Suppressor macrophage treated with lipopolysaccharide for 4 hours (primary cell): Measurements from ENCODE around the gene GSDMA.
A peak's percentile ranks its signal among the peaks of the same experiment; 100 is the strongest.
"Not testable (repeated sequence)": the region's sequence is repeated elsewhere in the genome, so short reads cannot be mapped to it uniquely, and the experiment has no call there.

Experiments
- DNase-seq: peaks from one replicate; pipeline ENCODE4 v3.0.0-alpha.2; 2020

GSDMA gene

GRCh38 chr17:39929646-39930407 lies 33.0 kb upstream of the GSDMA start:
- DNase-seq: no peak

DNA sequence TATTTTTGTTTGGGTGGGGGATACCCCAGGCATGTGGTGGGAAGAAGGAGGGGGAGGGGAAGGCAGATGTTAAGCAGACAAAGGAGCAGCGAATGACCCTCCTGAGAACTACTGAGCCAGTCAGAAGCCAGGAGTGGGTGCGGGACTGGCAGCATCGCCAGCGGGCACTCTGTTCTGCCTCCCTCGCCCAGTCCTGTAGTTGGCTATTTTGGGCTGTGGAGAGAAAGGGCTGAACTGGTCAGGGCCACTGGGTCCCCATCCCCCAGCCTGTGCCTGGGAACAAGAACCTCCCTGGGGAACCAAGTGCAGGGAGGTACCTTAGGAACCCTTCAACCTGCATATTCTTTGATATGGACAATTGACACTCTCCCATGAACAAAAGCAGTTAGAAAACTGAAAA lies 28.9 kb upstream of the GSDMA start:
- DNase-seq: no peak

DNA sequence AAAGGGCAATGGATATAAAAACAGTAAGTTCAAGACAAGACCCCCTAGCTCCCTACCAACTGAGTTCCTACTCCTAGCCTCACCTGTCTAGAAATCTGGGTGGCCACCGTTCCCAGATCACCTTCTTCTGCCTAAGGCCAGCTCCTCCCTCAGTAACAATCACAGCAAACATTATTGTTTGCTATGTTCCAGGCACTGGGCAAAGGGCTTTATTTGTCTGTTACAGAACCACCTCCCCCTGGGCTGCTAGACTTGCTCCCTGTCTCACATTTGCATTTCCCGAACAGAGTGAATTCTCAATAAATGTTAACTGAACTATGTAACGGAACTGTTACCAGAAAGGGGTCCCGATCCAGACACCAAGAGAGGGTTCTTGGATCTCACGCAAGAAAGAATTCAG lies 28.5 kb upstream of the GSDMA start:
- no peak for DNase-seq

- no peak for DNase-seq
Measured at GRCh38 chr17:39935909-39936308, 26.9 kb upstream of the GSDMA start.

DNA sequence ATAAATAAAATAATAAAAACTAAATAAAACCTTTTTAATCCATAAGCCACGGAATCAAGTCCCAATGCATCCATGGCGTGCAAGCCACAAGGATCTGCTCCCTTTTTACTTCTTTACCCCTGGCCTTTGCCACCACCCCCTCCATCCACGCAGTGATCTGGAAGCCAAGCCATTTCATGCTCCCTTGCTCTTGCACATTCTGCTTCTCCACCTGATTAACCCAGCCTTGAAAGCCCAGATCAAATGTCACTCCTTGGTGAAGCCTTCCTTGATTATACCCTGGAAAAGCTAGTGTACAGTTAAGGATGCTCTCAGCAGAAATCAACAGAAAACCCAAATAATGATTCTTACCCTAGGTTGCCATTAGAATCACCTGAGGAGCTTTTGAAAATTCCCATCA lies 25.4 kb upstream of the GSDMA start:
- DNase-seq: no peak

- DNase-seq: no peak
Measured at GRCh38 chr17:39938140-39938869, 24.5 kb upstream of the GSDMA start.

- DNase-seq: no peak
Measured at GRCh38 chr17:39939106-39939505, 23.7 kb upstream of the GSDMA start.

- DNase-seq: peak; percentile 60
Measured at GRCh38 chr17:39939588-39940419, 23.0 kb upstream of the GSDMA start.

GRCh38 chr17:39943702-39944392 lies 19.0 kb upstream of the GSDMA start:
- DNase-seq: no peak

- DNase-seq: no peak
Measured at GRCh38 chr17:39944393-39944711, 18.5 kb upstream of the GSDMA start.

DNA sequence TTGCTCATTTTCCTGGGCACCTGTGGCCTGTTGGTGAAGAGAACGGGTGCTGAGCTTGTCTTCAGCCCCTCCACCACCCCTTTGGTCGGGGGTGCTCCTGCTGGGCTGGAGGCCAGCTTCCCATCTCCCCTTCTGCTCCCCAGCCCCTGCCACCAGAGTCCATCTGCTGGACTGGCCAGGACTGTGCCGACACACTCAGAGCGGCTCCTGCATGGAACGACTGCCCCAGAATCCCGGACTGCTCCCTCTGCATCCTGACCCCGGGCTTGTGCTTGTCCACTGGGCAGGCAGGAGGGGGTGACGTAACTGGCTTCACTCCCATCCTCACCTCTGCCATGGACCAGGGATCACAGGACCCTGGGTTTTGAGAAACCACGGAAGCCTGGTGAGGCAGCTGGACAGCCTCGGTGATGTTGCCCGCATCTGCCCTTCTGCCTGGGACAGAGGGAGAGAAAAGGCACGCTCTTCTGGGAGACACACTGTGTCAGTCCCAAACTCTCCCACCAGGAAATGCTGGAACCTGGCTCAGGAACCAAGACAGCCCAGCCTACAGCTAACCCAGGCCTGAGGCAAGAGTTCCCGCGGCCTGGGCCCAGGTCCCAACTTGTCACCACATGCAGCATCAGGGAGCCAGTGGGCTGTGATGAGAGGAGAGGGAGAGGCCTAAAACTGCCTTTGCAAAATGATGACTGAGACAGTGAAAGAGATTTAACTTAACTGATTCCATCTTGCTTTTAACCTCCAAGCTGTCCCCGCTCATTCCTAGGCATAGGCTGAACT lies 16.1 kb upstream of the GSDMA start:
- DNase-seq: no peak

DNA sequence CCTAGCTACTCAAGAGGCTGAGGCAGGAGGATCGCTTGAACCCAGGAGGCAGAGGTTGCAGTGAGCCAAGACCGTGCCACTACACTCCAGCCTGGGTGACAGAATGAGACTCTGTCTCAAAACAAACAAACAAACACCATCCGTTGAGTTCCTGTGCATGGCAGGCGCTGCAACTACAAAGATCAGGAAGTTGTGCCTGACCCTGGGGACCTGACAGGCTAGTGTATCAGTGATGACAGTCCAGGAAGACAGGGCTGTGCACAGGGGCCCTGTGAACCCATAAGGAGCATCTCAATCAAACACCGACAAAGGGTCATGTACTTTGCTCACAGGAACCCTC lies 14.3 kb upstream of the GSDMA start:
- DNase-seq: not testable (repeated sequence)

DNA sequence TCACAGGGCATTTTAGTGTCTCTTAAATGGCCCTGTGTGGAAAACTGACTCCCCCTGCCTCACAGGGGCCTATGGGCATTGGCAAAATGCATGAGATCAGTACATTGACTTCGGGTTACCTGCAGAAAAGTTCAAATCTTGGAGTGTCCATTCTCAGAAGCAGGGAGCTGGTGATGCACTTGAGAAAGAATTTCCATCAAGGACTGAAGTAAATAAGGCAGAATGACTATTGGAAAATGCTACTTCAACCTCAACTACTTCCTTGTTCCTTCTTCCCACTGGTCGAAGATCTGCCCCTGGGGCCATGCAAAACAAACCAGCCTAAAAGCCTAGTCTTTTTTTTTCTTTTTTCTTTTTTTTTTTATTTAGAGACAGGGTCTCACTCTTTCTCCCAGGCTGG lies 13.8 kb upstream of the GSDMA start:
- no peak for DNase-seq

- no peak for DNase-seq
Measured at GRCh38 chr17:39950871-39951348, 11.9 kb upstream of the GSDMA start.

DNA sequence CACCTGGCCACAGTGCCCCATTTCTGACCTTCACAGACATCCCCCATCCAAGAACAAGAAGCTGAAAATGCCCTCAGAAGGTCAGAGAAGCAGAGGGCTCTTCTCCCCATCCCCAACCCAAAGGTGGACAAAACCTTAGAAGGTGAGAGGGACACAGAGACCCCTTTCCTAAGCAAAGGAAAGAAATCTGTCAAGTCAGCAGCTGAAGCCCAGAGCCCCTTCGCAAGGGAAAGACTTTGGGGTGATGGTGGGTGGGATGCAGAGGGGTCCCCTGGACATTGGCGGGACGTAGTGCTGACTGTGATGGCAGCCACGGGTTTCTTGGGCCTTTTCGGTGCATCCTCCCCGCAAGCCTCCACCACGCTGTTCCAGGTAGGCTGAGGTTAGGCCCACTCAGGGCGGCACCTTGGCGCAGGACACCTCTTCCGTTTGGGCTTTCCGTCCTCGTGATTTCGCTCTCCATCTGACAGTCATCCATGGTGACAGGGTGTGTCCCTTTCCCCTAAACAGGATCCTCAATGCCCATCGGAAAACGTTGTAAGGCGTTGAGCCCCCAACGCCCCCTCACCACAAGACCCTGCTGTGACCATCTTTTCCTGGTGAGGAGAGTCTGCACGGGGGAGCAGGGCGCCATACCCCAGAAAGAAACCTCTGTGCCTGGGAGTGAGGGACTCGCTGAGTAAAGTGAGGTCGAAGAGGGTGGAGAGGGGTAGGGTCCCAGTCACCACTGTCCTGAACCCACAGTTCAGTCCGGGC lies 10.7 kb upstream of the GSDMA start:
- DNase-seq: no peak

- peak; percentile 96 for DNase-seq
Measured at GRCh38 chr17:39952680-39953470, 9.9 kb upstream of the GSDMA start.

DNA sequence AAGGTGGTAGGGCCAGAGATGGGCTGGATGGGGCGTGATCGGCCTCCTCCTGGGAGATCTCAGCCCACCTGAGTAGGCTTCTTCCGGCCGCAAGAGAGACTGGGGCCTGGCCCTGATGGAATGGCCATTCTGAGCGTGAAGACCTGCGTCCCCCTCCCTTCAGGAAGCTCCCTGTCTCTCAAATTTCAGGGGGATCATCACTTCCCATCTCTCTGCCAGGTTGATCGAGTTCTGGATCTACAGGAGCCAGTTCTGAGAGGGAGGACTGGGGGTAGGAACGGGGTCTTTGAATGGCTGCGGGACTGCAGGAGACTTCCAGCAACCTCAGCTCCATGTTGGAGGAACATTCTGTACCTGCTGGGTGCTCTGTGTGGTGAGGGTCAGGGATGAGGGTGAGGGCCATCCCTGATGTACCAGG lies 9.3 kb upstream of the GSDMA start:
- DNase-seq: no peak

- no peak for DNase-seq
Measured at GRCh38 chr17:39954876-39955275, 7.9 kb upstream of the GSDMA start.

DNA sequence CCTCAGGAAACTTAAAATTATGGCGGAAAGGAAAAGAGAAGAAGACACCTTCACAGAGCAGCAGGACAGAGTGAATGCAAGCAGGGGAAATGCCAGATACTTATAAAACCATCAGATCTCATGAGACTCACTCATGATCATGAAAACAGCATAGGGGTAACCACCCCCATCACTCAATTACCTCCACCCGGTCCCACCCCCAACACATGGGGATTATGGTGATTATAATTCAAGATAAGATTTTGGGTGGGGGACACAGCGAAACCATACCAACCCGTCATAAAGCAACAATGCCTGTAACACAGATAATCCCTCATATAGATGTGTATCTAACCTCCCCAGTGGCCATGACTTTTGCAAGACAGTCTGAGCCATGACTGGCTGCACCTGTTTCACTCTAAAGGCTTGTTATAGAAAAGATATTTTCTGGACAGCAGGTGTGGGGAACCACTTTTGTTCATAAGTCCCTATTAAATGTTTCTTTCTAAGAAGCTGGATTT lies 7.0 kb upstream of the GSDMA start:
- no peak for DNase-seq

GRCh38 chr17:39960524-39961041 lies 2.2 kb upstream of the GSDMA start:
- DNase-seq: no peak
